Activated T-helper 9 cell treated with anti-CD3 and anti-CD28 coated beads, Interleukin-2, amount 50 U/mL, for 16 hours (primary cell): ENCODE results near the gene CDKN3.
"Not testable (repeated sequence)": the region's sequence is repeated elsewhere in the genome, so short reads cannot be mapped to it uniquely, and the experiment has no call there.

Experiments
- DNase-seq: peaks from one replicate; pipeline ENCODE4 v3.0.0-alpha.2; 2020; ENCODE audit warnings: low read depth

CDKN3 gene

GRCh38 chr14:54456820-54457608 is 60.2 kb downstream of the CDKN3 start:
- not testable (repeated sequence) for DNase-seq

- DNase-seq: no peak
Measured at GRCh38 chr14:54457609-54457996, 60.8 kb downstream of the CDKN3 start.

- DNase-seq: not testable (repeated sequence)
Measured at GRCh38 chr14:54458536-54458935, 61.7 kb downstream of the CDKN3 start.

GRCh38 chr14:54459106-54459505 is 62.3 kb downstream of the CDKN3 start:
- no peak for DNase-seq

- no peak for DNase-seq
Measured at GRCh38 chr14:54462048-54462447, 65.2 kb downstream of the CDKN3 start.

- DNase-seq: no peak
Measured at GRCh38 chr14:54465654-54466053, 68.8 kb downstream of the CDKN3 start.

GRCh38 chr14:54467280-54467679 is 70.5 kb downstream of the CDKN3 start:
- no peak for DNase-seq
